WERI-Rb-1 (cell line): ENCODE measurements around the gene TDP1.
"Not testable (repeated sequence)": the region's sequence is repeated elsewhere in the genome, so short reads cannot be mapped to it uniquely, and the experiment has no call there.

ENCODE experiments used
- DNase-seq: peaks from one replicate; pipeline ENCODE4 v3.0.0-alpha.2; 2020
- H3K27ac ChIP-seq: fragments of 250-450 bp; sonication (Bioruptor Pico); 2 replicates; pipeline ENCODE4 v1.5.1; 2020; ENCODE audit warnings: mild to moderate bottlenecking, moderate library complexity
- H3K27me3 ChIP-seq: fragments of 250-450 bp; sonication (Bioruptor Pico); 2 replicates; pipeline ENCODE4 v1.5.1; 2021; ENCODE audit warnings: mild to moderate bottlenecking, low read depth, moderate library complexity; ENCODE audit not compliant: insufficient read depth, severe bottlenecking
- H3K36me3 ChIP-seq: fragments of 250-450 bp; sonication (Bioruptor Pico); 2 replicates; pipeline ENCODE4 v1.5.1; 2020; ENCODE audit warnings: mild to moderate bottlenecking, moderate library complexity
- H3K4me3 ChIP-seq: 2 replicates; pipeline ENCODE4 v1.5.1; 2011; ENCODE audit warnings: low read depth, mild to moderate bottlenecking, control low read depth, low read length
- H3K9me3 ChIP-seq: fragments of 250-450 bp; sonication (Bioruptor Pico); 2 replicates; pipeline ENCODE4 v1.5.1; 2021; ENCODE audit warnings: mild to moderate bottlenecking, moderate library complexity; ENCODE audit not compliant: severe bottlenecking
- TF ChIP-seq, protein P1 (sequence below): IDR thresholded peaks from 2 replicates; pipeline ENCODE4 v1.5.1; 2011; ENCODE audit warnings: low read depth, mild to moderate bottlenecking, control low read depth, inconsistent platforms, low read length

TDP1 gene

DNA sequence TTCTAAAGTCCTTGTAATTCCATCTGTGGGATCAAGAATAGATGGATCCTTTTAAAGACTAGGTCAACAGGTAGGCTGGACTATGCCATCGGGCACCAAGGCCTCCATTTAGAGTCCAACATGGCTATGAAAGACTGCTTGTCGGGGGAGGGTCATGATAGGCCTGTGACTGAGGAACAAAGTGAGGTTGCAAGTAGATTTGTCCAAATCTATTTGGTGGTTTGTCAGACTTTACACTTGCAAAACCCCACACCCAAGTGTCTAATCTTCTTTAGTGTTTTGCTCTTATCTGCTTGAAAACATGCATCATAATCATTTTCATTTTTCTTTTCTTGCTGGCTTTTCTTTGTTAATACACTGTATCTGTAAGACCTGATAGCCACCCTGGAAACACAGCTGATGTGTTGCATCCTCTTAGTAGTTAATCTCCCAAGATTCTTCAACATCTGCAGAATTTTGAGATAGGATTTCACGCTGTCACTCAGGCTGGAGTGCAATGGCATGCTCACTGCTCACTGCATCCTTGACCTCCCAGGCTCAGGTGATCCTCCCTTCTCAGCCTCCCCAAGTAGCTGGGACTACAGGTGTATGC is 50.3 kb downstream of the TDP1 start:
- DNase-seq: no peak
- no peak overlapping the region for H3K27ac ChIP-seq
- H3K27me3 ChIP-seq: no peaks in the 10 kb centered on the region
- no peaks in the 10 kb centered on the region for H3K9me3 ChIP-seq
- H3K36me3 ChIP-seq: peaks cover 20% of the 10 kb centered on the region
- no peak overlapping the region for H3K4me3 ChIP-seq
- TF ChIP-seq, protein P1, sequence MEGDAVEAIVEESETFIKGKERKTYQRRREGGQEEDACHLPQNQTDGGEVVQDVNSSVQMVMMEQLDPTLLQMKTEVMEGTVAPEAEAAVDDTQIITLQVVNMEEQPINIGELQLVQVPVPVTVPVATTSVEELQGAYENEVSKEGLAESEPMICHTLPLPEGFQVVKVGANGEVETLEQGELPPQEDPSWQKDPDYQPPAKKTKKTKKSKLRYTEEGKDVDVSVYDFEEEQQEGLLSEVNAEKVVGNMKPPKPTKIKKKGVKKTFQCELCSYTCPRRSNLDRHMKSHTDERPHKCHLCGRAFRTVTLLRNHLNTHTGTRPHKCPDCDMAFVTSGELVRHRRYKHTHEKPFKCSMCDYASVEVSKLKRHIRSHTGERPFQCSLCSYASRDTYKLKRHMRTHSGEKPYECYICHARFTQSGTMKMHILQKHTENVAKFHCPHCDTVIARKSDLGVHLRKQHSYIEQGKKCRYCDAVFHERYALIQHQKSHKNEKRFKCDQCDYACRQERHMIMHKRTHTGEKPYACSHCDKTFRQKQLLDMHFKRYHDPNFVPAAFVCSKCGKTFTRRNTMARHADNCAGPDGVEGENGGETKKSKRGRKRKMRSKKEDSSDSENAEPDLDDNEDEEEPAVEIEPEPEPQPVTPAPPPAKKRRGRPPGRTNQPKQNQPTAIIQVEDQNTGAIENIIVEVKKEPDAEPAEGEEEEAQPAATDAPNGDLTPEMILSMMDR: no peak

DNA sequence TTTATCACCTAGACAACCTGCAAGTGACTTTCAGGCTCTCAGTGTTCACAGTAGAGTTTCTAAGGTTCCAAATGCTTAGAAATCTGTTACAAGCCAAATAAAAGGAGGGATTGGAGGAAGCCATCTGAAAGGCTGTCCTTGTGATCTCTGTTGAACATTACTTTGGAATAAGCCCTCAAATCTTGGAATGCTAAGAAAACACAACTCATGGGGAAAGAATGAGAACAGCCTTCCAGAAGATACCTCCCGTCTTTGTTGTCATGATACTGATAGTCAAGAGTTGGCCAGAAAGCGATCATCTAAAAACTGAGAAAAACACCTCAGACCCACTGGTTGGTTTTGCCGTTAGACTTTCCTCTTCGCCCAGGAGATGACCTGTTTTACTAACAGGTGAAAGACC is 61.6 kb downstream of the TDP1 start:
- TF ChIP-seq, protein P1: no peak
- no peak for DNase-seq
- no peak overlapping the region for H3K4me3 ChIP-seq
- peaks cover 35% of the 10 kb centered on the region for H3K36me3 ChIP-seq
- H3K9me3 ChIP-seq: no peaks in the 10 kb centered on the region
- H3K27ac ChIP-seq: no peak overlapping the region
- no peaks in the 10 kb centered on the region for H3K27me3 ChIP-seq

DNA sequence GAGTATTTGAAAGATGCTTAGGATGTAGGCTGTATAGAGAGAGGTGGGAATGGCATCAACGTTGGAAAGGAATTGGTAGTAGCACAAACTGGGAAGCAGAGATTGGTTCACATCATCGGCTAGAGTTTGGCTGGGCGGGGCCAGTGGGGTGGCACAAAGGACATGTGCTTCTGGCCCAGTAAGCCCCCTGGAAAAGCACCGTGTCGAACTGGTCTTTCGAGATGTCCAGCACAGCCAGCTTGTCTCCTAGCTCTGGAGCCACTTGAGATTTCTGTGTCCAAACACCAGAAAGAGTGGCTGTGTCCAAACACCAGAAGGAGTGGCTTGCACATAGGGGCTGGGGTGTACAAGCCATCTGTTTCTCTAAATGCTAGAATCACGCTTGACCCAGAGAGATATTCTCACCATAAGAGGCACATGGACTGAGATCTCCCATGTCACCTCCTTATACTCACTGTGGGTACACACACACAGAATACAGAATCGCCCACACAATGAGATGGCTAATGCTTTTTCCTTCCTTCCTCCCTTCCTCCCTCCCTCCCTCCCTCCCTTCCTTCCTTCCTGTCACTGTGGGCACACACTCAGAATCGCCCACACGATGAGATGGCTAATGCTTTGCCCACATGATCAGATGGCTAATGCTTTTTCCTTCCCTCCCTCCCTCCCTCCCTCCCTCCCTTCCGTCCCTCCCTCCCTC is 64.2 kb downstream of the TDP1 start:
- no peak overlapping the region for H3K27ac ChIP-seq
- H3K4me3 ChIP-seq: no peak overlapping the region
- peaks cover 25% of the 10 kb centered on the region for H3K36me3 ChIP-seq
- no peaks in the 10 kb centered on the region for H3K27me3 ChIP-seq
- no peak for DNase-seq
- H3K9me3 ChIP-seq: no peaks in the 10 kb centered on the region
- TF ChIP-seq, protein P1: no peak

DNA sequence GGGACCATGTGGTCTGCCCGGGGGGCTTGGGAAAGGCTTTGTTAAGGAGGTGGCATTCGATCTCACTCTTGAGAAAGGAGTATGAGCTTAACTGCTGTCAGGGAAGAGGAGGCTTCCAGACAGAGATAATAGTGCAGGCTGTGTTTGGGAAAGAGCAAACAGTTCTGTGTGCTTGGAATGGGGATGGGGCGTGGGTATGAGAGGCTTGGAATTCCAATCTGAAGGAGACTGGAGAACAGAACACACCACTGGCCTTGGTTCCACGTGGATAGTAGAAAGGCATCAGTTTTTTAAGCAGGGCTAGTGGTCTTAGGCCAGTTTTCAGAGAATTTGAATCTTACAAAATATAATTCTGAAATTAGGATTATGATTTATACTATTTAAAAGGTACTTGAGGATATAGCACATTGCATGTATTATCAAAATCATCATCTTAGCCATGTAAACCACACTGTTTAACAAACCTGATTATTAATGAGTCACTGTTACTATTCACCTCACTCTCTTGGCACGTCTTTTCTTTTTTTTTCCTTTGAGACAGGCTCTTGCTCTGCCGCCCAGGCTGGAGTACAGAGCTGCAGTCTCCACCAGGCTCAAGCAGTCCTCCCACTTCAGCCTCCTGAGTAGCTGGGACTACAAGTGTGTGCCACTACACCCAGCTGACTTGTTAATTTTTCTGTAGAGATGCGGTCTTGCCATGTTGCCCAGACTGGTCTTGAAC is 67.6 kb downstream of the TDP1 start:
- no peak for DNase-seq
- H3K36me3 ChIP-seq: peaks cover 25% of the 10 kb centered on the region

GRCh38 chr14:90024910-90025309 is 69.2 kb downstream of the TDP1 start:
- no peak overlapping the region for H3K27ac ChIP-seq
- peaks cover 17% of the 10 kb centered on the region for H3K36me3 ChIP-seq
- TF ChIP-seq, protein P1: no peak
- H3K27me3 ChIP-seq: no peaks in the 10 kb centered on the region
- H3K4me3 ChIP-seq: no peak overlapping the region
- no peaks in the 10 kb centered on the region for H3K9me3 ChIP-seq
- no peak for DNase-seq

More for the DNA sequence above, 67.6 kb downstream of the TDP1 start:
- Histone ChIP-seq H3K27ac (no peak overlapping the region), H3K9me3 (no peaks in the 10 kb centered on the region), H3K4me3 (no peak overlapping the region), H3K27me3 (no peaks in the 10 kb centered on the region)
- TF ChIP-seq, protein P1: no peak

DNA sequence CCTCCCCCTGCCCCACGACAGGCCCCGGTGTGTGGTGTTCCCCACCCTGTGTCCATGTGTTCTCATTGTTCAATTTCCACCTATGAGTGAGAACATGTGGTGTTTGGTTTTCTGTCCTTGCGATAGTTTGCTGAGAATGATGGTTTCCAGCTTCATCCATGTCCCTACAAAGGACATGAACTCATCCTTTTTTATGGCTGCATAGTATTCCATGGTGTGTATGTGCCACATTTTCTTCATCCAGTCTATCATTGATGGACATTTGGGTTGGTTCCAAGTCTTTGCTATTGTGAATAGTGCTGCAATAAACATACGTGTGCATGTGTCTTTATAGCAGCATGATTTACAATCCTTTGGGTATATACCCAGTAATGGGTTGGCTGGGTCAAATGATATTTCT is 70.9 kb downstream of the TDP1 start:
- not testable (repeated sequence) for H3K9me3 ChIP-seq, H3K27me3 ChIP-seq, H3K27ac ChIP-seq, H3K36me3 ChIP-seq, DNase-seq, H3K4me3 ChIP-seq
